Activated naive CD4-positive, alpha-beta T cell treated with anti-CD3 and anti-CD28 coated beads for 36 hours (primary cell): ENCODE measurements around the gene ZNF467. TPM values are rescaled to one million over a fixed set of nuclear protein-coding genes. Genes with fewer than 3 reads are reported as not detected.
A peak's percentile ranks its signal among the peaks of the same experiment; 100 is the strongest.

Experiments used
- CTCF ChIA-PET: fragments of 350-600 bp; sonication (Branson Sonifier 250); formaldehyde crosslinking; loops from one replicate; lab custom pipeline; 2021; ENCODE audit warnings: antibody characterized with exemption; lab: Charles Lee
- DNase-seq: peaks from one replicate; pipeline ENCODE4 v3.0.0-alpha.2; 2020
- H3K27ac Mint-ChIP-seq: one replicate; pipeline ENCODE4 v1.8.0; 2021; ENCODE audit warnings: mild to moderate bottlenecking, mixed read lengths
- H3K27me3 Mint-ChIP-seq: one replicate; pipeline ENCODE4 v1.8.0; 2021; ENCODE audit warnings: low read depth, mixed read lengths
- H3K36me3 Mint-ChIP-seq: one replicate; pipeline ENCODE4 v1.8.0; 2021; ENCODE audit warnings: low read depth, mixed read lengths
- H3K4me1 Mint-ChIP-seq: one replicate; pipeline ENCODE4 v1.8.0; 2021; ENCODE audit warnings: low read depth, mixed read lengths
- H3K4me3 Mint-ChIP-seq: one replicate; pipeline ENCODE4 v1.8.0; 2021; ENCODE audit warnings: mild to moderate bottlenecking, moderate library complexity, mixed read lengths
- H3K9me3 Mint-ChIP-seq: one replicate; pipeline ENCODE4 v1.8.0; 2021; ENCODE audit warnings: mixed read lengths
- intact Hi-C: fragments of 100-400 bp; cut with micrococcal nuclease; formaldehyde crosslinking; loops from one replicate; pipeline ENCODE4 v1.15.1; 2023
- total RNA-seq, 2 experiments: library from RNA; stranded (reverse); gene quantifications; one replicate each; pipeline ENCODE4 v1.2.3, GENCODE V29; 2021

ZNF467 gene
- total RNA-seq, 2 experiments from 2014 or later: 0.47 to 0.93 TPM

DNA sequence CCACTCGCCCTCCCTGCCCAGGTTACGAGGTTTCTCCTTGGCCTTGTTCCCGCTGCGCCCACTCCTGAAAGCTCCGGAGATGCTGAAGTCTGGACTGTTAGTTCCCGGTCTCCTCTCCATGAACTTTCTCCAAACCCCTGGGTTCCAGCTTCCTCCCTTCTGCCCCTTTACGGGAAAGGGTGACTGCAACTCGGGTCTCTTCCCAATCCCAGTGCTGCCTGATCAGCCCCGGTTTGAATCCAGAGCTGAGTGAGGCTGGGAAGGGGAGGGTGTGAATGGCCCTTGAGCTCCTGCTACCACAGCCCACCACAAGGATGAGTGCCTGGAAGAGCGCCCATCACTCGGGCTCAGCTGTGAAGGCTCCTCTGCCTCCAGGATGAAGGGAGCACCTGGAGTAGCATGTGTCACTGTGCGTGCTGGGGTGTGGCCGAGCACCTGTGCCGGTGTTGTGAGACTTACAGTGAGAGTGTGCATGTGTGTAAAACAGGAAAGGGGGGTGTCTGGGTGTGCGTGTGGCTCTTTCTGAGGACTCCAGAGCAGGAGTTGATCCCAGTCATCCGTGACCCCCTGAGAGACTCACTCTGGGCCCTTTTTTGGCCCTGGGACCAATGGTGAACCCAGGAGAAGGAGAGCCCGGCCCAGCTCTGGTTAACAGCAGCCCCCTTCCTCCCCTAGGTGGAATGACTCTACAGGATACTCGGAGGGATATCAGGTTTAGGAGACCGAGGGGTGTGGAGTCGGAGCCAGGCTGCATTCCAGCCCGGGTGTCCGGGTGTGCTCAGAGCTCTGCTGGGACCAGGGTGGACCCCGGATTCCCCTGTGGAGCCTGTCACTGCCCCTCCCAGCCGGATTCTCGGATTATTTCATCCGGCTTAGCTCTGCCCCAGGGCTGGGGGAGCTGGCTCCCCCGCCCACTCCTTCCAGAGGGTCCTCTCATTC is 1.1 kb upstream of the ZNF467 start:
- no peak overlapping the region for H3K27ac Mint-ChIP-seq
- H3K4me3 Mint-ChIP-seq: peak overlapping the region; percentile 46
- DNase-seq: no peak
- intact Hi-C loops: loop anchor here (5.0 kb wide), 1 partner anchor 647 kb away; the partner anchor contains the start of gene ZNF425
- no peaks in the 10 kb centered on the region for H3K27me3 Mint-ChIP-seq
- peaks cover 6% of the 10 kb centered on the region for H3K4me1 Mint-ChIP-seq
- CTCF ChIA-PET: interaction anchor here (0.8 to 2.1 kb wide), 3 partner anchors 10 to 64 kb away, joined by 3 to 7 read pairs (median 3); partner anchors contain the start of gene ZNF862
- no peaks in the 10 kb centered on the region for H3K9me3 Mint-ChIP-seq
- no peaks in the 10 kb centered on the region for H3K36me3 Mint-ChIP-seq

GRCh38 chr7:149772956-149773434 is 393 bp downstream of the ZNF467 start:
- CTCF ChIA-PET: interaction anchor here (0.7 to 1.5 kb wide), 2 partner anchors 27 to 1860 kb away, joined by 4 to 6 read pairs; no protein-coding TSS in a partner anchor

GRCh38 chr7:149772241-149772955 is 990 bp downstream of the ZNF467 start:
- DNase-seq: peak; percentile 27
- H3K36me3 Mint-ChIP-seq: no peaks in the 10 kb centered on the region
- H3K4me3 Mint-ChIP-seq: peak overlapping the region; percentile 71
- H3K4me1 Mint-ChIP-seq: peaks cover 6% of the 10 kb centered on the region
- no peak overlapping the region for H3K27ac Mint-ChIP-seq
- CTCF ChIA-PET: interaction anchor here (0.7 to 1.8 kb wide), 4 partner anchors 11 to 1861 kb away, joined by 4 to 6 read pairs (median 5); no protein-coding TSS in a partner anchor
- H3K27me3 Mint-ChIP-seq: no peaks in the 10 kb centered on the region
- intact Hi-C loops: loop anchor here (2.0 to 5.0 kb wide), 3 partner anchors 92 to 645 kb away; partner anchors contain the start of gene ZNF425
- H3K9me3 Mint-ChIP-seq: no peaks in the 10 kb centered on the region

More at GRCh38 chr7:149772956-149773434, 393 bp downstream of the ZNF467 start:
- intact Hi-C loops: loop anchor here (2.0 to 5.0 kb wide), 3 partner anchors 92 to 646 kb away; partner anchors contain the start of gene ZNF425
- H3K27me3 Mint-ChIP-seq: no peaks in the 10 kb centered on the region
- H3K9me3 Mint-ChIP-seq: no peaks in the 10 kb centered on the region
- DNase-seq: peak; percentile 53
- no peak overlapping the region for H3K27ac Mint-ChIP-seq
- H3K4me1 Mint-ChIP-seq: peaks cover 6% of the 10 kb centered on the region
- peak overlapping the region; percentile 69 for H3K4me3 Mint-ChIP-seq
- H3K36me3 Mint-ChIP-seq: no peaks in the 10 kb centered on the region

DNA sequence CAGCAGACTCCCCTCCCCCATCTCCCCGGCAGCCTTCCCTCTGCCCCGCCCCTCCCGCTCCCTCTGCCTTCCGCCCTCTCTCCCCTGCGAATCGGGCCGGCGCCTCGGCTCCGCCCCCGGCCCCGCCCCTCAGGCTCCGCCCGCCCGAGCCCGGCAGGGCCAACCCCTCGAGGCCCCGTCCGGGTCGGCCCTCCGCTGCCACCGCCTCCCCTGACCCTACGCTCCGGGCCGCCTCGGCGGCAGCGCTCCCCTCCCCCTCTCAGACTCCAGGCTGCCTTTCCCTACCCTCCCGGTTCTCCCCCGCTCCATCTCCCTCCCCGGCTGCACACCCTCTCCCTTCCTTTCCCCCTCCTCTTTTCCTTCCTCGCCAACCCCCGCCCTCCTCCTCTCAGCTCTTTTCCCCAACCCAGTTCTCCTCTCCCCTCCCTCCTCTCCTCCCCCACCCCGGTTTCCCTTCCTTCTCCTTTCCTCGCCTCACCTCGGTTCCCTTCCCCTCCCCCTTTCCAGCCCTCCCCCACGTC is 1.6 kb downstream of the ZNF467 start:
- Mint-ChIP-seq H3K4me1 (peaks cover 6% of the 10 kb centered on the region), H3K4me3 (peak overlapping the region; percentile 71), H3K27me3 (no peaks in the 10 kb centered on the region), H3K27ac (no peak overlapping the region), H3K36me3 (no peaks in the 10 kb centered on the region), H3K9me3 (no peaks in the 10 kb centered on the region)
- peak; percentile 88 for DNase-seq
- intact Hi-C loops: loop anchor here (1.0 to 5.0 kb wide), 6 partner anchors 57 to 644 kb away; partner anchors contain the start of genes ZNF425 and ZNF862
- CTCF ChIA-PET: interaction anchor here (0.6 to 1.8 kb wide), 4 partner anchors 10 to 111 kb away, joined by 3 to 6 read pairs (median 5); no protein-coding TSS in a partner anchor

DNA sequence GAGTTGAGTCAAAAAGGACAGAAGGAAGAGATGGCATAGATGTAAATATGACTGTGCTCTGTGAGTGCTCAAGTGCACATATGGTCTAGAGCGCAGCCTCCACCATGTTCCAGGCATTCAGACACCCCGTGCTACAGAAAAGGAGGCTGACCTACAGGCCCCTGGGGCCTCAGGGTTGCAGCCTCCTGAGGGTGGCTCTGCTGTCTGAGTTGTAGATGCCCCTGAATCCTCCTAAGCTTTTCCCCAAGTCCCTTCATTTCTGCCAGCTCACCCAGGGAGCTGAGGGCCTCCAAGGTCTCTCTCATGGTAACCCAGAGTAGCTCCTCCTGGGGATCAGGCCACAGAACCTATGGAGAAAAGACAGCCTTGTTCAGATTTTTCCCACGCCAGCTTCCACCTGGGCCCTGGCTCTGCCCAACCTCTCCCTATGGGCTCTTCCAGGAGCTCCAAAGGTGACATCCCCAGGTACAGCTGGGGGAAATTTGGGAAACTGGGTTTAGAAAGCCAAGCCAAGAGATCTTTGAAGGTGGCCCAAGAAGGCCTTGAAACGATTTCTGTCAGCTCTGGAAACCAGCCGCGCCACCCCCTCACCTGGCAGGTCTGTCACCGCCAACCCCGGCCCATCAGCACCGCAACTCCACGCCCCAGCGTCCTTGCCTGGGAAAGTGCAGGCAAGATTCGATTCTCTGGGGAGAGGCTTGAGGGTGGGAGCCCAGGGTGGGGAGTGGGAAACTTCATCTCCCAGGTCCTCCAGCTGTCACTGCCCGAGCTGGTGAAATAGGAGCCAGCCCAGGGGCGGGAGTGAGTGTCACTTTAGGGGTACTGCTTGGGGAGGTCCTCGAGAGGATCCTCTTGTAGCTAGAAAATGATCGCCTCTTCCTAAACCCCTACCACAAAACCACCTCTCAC is 2.4 kb downstream of the ZNF467 start:
- intact Hi-C loops: loop anchor here (1.0 to 5.0 kb wide), 4 partner anchors 57 to 644 kb away; partner anchors contain the start of genes ZNF425 and ZNF862
- Mint-ChIP-seq H3K4me1 (peaks cover 6% of the 10 kb centered on the region), H3K4me3 (peak overlapping the region; percentile 61), H3K36me3 (peaks cover 7% of the 10 kb centered on the region), H3K27me3 (no peaks in the 10 kb centered on the region), H3K9me3 (no peaks in the 10 kb centered on the region), H3K27ac (no peak overlapping the region)
- CTCF ChIA-PET: interaction anchor here (0.6 to 1.8 kb wide), 4 partner anchors 9 to 110 kb away, joined by 3 to 6 read pairs (median 5); no protein-coding TSS in a partner anchor
- peak; percentile 13 for DNase-seq

GRCh38 chr7:149769915-149770314 is 3.5 kb downstream of the ZNF467 start:
- H3K27ac Mint-ChIP-seq: no peak overlapping the region
- H3K4me3 Mint-ChIP-seq: no peak overlapping the region
- CTCF ChIA-PET: interaction anchor here (0.5 to 1.5 kb wide), 5 partner anchors 9 to 643 kb away, joined by 3 read pairs; partner anchors contain the start of gene ZNF425
- intact Hi-C loops: loop anchor here (5.0 kb wide), 1 partner anchor 643 kb away; the partner anchor contains the start of gene ZNF425
- no peaks in the 10 kb centered on the region for H3K9me3 Mint-ChIP-seq
- no peak for DNase-seq
- peaks cover 7% of the 10 kb centered on the region for H3K36me3 Mint-ChIP-seq
- H3K27me3 Mint-ChIP-seq: no peaks in the 10 kb centered on the region
- peaks cover 4% of the 10 kb centered on the region for H3K4me1 Mint-ChIP-seq

GRCh38 chr7:149768931-149769330 is 4.5 kb downstream of the ZNF467 start:
- CTCF ChIA-PET: interaction anchor here (0.7 to 1.5 kb wide), 3 partner anchors 27 to 107 kb away, joined by 3 read pairs; no protein-coding TSS in a partner anchor
- intact Hi-C loops: no loop called here
- H3K27me3 Mint-ChIP-seq: no peaks in the 10 kb centered on the region
- peaks cover 7% of the 10 kb centered on the region for H3K36me3 Mint-ChIP-seq
- H3K4me1 Mint-ChIP-seq: peaks cover 1% of the 10 kb centered on the region
- DNase-seq: no peak
- H3K9me3 Mint-ChIP-seq: no peaks in the 10 kb centered on the region
- no peak overlapping the region for H3K4me3 Mint-ChIP-seq
- no peak overlapping the region for H3K27ac Mint-ChIP-seq

DNA sequence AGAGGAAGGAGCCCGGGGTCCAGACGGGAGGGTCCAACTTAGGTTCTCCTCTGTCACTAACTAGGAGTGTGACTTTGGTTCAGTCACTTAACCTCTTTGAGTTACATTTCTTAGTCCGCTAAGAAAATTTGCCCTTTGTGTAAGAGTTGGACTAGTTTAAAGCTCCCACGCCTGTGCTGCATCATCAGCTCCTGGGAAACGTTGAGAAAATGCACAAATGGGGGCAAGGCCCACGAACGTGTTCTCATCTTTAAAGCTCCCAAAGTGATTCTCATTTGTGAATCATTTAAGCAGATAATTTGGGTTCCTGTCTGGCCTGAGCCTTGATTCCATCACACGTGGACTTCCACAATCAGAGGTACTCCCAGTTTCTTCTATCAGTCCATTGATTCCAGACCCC is 6.3 kb downstream of the ZNF467 start:
- H3K27me3 Mint-ChIP-seq: no peaks in the 10 kb centered on the region
- peaks cover 7% of the 10 kb centered on the region for H3K36me3 Mint-ChIP-seq
- H3K9me3 Mint-ChIP-seq: no peaks in the 10 kb centered on the region
- CTCF ChIA-PET: no interaction called here
- intact Hi-C loops: no loop called here
- no peak overlapping the region for H3K27ac Mint-ChIP-seq
- no peak overlapping the region for H3K4me3 Mint-ChIP-seq
- H3K4me1 Mint-ChIP-seq: no peaks in the 10 kb centered on the region
- DNase-seq: no peak

GRCh38 chr7:149766135-149766675 is 7.2 kb downstream of the ZNF467 start:
- Mint-ChIP-seq H3K4me3 (no peak overlapping the region), H3K9me3 (no peaks in the 10 kb centered on the region), H3K27ac (no peak overlapping the region), H3K27me3 (no peaks in the 10 kb centered on the region), H3K36me3 (peaks cover 7% of the 10 kb centered on the region), H3K4me1 (no peaks in the 10 kb centered on the region)
- intact Hi-C loops: no loop called here
- CTCF ChIA-PET: no interaction called here
- DNase-seq: no peak

GRCh38 chr7:149765399-149766121 is 7.8 kb downstream of the ZNF467 start:
- intact Hi-C loops: no loop called here
- Mint-ChIP-seq H3K27ac (no peak overlapping the region), H3K9me3 (no peaks in the 10 kb centered on the region), H3K27me3 (no peaks in the 10 kb centered on the region), H3K4me3 (no peak overlapping the region), H3K36me3 (peaks cover 7% of the 10 kb centered on the region), H3K4me1 (no peaks in the 10 kb centered on the region)
- CTCF ChIA-PET: no interaction called here
- no peak for DNase-seq
